Hematopoietic multipotent progenitor cell treated with erythropoietin and hydrocortisone succinate and interleukin-3 and kit ligand, for 17 days (in vitro differentiated cells): ENCODE data around the gene INO80C.
A peak's percentile ranks its signal among the peaks of the same experiment; 100 is the strongest.
"Not testable (repeated sequence)": the region's sequence is repeated elsewhere in the genome, so short reads cannot be mapped to it uniquely, and the experiment has no call there.

Experiments used
- DNase-seq: peaks from one replicate; pipeline ENCODE4 v3.0.0-alpha.2; 2015; ENCODE audit warnings: low spot score

Gene INO80C

GRCh38 chr18:35512761-35513160, 15.0 kb upstream of the INO80C start:
- no peak for DNase-seq

GRCh38 chr18:35511833-35512232, 14.1 kb upstream of the INO80C start:
- DNase-seq = peak; percentile 63

- no peak for DNase-seq
Observed at GRCh38 chr18:35511428-35511827, 13.7 kb upstream of the INO80C start.

GRCh38 chr18:35510076-35510651, 12.4 kb upstream of the INO80C start:
- DNase-seq = no peak

GRCh38 chr18:35508746-35509338, 11.1 kb upstream of the INO80C start:
- no peak for DNase-seq

GRCh38 chr18:35508030-35508429, 10.3 kb upstream of the INO80C start:
- DNase-seq = no peak

- DNase-seq = no peak
Observed at GRCh38 chr18:35507623-35508022, 9.9 kb upstream of the INO80C start.

GRCh38 chr18:35507192-35507591, 9.4 kb upstream of the INO80C start:
- DNase-seq = no peak

GRCh38 chr18:35506024-35506712, 8.4 kb upstream of the INO80C start:
- peak; percentile 52 for DNase-seq

- no peak for DNase-seq
Observed at GRCh38 chr18:35504996-35505395, 7.2 kb upstream of the INO80C start.

- DNase-seq = no peak
Observed at GRCh38 chr18:35502052-35502451, 4.3 kb upstream of the INO80C start.

- no peak for DNase-seq
Observed at GRCh38 chr18:35501369-35501768, 3.6 kb upstream of the INO80C start.

- no peak for DNase-seq
Observed at GRCh38 chr18:35500113-35500512, 2.4 kb upstream of the INO80C start.

- DNase-seq = no peak
Observed at GRCh38 chr18:35497027-35497369, 762 bp downstream of the INO80C start.

- peak; percentile 58 for DNase-seq
Observed at GRCh38 chr18:35495536-35496314, 2.0 kb downstream of the INO80C start.

- no peak for DNase-seq
Observed at GRCh38 chr18:35494251-35495220, 3.2 kb downstream of the INO80C start.

GRCh38 chr18:35491700-35492077, 6.1 kb downstream of the INO80C start:
- DNase-seq = peak; percentile 46

GRCh38 chr18:35490894-35491699, 6.7 kb downstream of the INO80C start:
- DNase-seq = no peak

- no peak for DNase-seq
Observed at GRCh38 chr18:35489913-35490490, 7.8 kb downstream of the INO80C start.

GRCh38 chr18:35489281-35489680, 8.5 kb downstream of the INO80C start:
- not testable (repeated sequence) for DNase-seq

GRCh38 chr18:35488396-35488795, 9.4 kb downstream of the INO80C start:
- not testable (repeated sequence) for DNase-seq
